Renal pelvis (tissue), 4 donors: ENCODE results near the gene CTNNBIP1. TPM values are rescaled to one million over a fixed set of nuclear protein-coding genes. Genes with fewer than 3 reads are reported as not detected.

Experiments used
- DNase-seq: peaks from one replicate; pipeline ENCODE4 v3.0.0-alpha.2; 2013
- polyA plus RNA-seq, 3 donors: library from polyadenylated mRNA; unstranded; fragments of 120-200 nt; gene quantifications; one replicate each; pipeline ENCODE4 v1.2.1, GENCODE V29; 2013; ENCODE audit not compliant: insufficient read length in 3 of 3

The CTNNBIP1 gene
- polyA plus RNA-seq, 3 donors = 29.0 to 37.8 (median 33.4) TPM

- no peak for DNase-seq
These were observed 69.9 kb downstream of the CTNNBIP1 start for GRCh38 chr1:9840176-9840575.

DNA sequence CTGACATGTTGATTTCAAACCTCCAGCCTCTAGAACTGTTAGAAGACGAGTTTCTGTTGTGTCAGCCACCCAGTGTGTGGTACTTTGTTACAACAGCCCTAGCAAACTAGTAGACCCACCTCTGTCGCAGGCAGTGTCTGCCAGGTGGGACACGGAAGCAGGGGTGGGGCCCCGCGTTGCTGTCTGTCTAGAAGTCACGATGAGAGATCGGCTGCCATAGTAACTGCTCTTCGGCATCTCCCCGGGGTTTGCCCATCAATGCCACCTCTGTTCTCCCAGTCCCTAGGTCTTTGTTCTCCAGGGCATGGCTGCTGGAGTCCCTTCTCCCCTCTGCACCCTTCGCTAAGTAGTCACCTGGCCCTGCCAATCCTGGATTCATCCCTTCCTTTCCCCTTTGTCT is 71.1 kb downstream of the CTNNBIP1 start:
- no peak for DNase-seq

DNA sequence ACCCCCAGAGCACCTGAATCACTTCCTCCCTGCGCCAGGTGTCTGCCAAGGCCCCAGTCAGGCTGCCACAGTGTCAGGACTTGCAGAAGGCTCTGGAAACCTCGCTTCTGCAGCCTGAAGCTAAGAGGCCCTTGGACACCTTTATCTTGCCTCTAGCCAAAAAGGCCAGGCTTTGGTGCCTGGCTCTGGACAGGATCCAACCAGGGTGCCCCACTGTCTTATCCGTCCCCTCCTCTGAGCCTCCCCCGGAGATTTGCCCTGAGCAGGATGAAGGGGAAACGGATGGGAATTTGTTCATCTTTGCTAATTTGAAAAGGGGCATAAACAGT is 73.5 kb downstream of the CTNNBIP1 start:
- no peak for DNase-seq

- DNase-seq = peak; percentile 79
These were observed 74.1 kb downstream of the CTNNBIP1 start for GRCh38 chr1:9835758-9836631.

GRCh38 chr1:9835404-9835757 is 74.7 kb downstream of the CTNNBIP1 start:
- no peak for DNase-seq

DNA sequence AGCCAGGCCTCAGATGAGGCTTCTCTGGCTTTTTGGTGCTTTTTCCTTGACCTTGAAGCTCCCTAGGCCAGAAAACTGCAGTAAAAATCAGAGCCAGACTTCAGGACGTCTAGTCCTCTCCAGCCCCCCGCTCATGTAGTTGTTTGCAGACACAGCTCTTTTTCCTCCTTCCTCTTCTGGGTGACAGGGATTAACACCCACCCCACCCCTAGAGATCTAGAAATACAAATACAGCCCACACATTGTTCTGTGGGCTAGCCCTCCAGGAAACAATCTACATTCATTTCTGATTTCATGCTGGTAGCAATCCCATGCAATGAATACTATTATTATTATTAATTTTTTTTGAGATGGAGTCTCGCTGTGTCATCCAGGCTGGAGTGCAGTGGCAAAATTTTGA is 76.4 kb downstream of the CTNNBIP1 start:
- no peak for DNase-seq

DNA sequence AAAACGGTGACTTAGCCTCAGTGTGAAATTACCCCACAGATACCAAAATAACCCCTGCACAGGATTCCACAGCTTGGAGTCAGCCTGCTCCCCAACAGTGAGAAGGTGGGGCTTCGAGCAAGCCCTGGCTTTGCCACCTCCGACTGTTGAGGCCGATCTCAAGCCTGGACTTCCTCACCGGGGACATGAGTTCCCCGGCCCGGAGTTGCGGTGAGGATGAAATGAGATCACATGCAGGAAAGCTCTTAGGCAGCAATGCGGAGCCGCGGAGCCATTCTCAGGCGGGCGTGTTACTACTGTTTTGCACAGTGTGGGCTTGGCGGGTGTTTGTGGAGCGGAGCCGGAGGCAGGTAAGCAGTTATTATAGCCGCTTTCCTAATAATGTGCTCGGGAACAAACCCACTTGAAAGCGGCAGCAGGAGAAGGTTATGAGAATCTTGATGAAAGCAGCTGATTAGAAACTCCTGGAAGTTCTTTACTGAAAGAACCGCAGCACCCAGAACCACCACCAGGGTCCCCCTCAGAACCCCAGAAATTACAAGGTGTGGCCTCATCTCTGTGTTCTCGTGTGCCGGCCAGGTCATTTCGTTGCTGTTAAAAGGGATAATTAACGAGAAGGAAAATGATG is 82.4 kb downstream of the CTNNBIP1 start:
- DNase-seq = no peak

- no peak for DNase-seq
These were observed 83.5 kb downstream of the CTNNBIP1 start for GRCh38 chr1:9826616-9827015.

DNA sequence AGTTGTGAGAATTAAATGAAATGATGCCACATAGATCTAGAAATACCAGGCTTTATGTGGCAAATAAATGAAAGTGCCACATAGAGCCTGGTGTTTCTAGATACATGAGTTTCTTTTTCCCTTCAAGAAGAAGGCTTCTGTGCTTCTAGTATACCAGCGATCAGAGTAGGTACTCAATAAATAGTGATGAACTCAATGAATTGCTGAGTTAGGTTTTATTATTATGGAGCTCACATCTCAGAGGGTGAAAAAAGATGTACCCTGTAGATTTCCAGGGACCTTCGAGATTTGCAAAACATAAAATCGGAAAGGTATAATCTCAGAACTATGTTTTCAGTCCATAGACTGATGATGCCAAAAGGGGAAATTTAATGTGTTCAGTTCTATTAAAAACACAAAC is 84.0 kb downstream of the CTNNBIP1 start:
- DNase-seq = no peak

DNA sequence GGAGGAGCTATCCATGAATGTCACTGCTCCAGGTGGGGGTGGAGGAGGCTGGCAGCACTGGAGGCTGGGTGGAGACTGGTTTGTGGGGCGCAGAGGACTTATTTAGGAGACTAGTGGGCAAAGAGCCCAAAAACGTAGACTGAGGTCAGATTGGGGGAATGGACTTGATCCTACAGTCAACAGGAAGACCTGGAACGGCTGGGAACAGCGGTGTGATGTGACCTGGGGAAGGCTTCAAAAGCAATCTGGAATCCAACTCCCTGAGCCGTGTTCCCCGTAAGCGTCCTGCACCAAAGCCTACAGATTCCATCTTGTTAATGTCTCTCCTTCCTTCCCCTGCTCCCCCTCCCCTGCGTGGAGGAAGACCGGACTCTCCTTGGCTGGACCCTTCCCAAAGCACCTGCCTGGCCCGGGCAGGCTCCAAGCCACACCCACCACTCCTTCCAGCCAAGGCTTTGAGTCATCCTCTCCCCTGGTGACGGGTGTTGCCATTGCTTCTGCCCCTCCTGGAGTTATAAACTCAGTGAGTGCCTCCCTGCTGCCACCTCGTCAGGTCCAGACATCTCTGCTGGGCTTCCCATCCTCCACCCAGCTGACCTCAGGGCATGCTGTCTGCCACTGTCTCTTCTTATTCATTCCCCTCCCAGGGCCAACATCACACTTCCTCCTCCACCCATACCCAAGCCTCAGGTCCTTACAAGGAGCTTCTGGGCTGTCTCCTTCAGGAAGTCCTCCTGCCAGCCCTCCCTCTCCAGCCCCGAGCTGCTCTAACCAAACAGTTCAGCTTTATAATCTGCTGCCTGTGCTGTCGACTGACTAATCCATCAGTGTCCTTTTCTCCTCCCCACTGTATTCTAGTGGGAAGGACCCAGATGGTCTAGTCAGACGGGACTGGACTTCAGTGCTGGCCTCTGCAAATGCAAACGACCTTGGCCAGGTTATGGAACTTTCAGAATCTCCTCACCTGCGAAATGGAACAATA is 84.7 kb downstream of the CTNNBIP1 start:
- DNase-seq = no peak

DNA sequence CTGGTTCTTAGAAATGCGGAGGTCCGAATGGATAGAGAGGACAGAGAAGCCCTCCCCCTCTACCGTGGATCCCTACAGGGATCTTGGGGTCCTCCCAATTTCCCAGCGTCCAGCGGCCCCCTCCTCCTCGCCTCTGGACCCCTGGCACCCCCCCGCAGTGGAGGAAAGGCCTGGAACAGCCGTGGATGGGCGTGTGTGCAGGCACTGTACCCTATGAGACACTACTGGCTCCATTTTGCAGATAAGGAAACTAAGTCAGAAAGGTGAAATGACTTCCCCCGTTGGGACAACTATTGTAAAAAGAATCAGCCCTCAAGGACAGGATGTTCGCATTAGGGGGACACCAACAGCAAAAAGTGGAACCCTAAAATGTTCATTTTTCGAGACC is 85.4 kb downstream of the CTNNBIP1 start:
- DNase-seq = no peak

DNA sequence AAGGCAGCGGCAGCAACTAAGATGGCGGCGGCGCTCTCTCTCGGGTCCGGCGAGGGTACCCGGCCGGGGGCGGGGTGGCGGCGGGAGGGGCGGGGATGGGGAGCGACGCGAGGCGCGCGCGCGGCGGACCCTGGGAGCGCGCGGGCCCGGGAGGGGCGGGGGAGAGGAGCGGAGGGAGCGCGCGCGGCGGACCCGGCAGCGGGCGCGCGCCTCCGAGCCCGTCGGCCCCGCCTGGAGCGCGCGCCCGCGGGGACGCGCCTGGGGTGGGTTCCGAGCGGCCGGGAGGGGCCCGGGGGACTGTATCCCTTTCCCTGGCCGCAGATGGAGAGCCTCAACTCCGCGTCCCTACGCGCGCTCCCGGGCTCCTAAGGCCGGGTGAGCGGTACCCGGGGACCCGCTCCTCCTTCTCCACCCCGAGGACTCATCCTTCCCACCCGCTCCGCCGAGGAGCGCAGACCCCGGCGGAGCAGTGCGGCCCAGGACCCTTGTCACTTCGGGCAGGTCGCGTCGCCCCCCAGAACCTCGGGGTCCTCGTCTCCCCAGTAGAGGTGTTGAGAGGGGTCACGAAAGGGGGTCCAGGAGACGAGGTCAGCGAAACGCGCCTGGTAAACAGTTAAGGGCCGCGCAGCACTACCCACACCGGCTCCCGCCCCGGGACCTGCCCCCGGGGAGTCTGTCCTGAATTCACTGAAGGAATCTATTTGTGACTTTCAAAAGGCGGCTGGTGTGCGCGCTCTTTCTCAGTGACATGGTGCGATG is 85.9 kb downstream of the CTNNBIP1 start, which contains the start of gene CLSTN1:
TSS of gene CLSTN1 (minus strand) at position 23 of the 759 bp plus-strand sequence. CDS start 232 bp downstream, outside the sequence.
- DNase-seq = peak; percentile 88

DNA sequence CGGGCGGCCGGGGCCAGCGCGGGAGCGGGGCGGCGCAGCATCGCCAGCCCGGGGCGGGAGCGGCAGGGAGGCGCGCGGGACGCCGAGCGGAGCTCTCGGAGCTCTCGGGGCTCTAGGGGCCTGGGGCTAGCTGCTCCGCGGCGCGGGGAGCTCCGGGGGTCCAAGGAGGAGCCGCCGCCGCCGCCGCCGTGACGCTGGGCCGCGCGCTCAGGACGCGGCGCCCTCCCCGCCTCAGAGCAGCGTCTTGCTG is 86.5 kb downstream of the CTNNBIP1 start:
- DNase-seq = no peak

DNA sequence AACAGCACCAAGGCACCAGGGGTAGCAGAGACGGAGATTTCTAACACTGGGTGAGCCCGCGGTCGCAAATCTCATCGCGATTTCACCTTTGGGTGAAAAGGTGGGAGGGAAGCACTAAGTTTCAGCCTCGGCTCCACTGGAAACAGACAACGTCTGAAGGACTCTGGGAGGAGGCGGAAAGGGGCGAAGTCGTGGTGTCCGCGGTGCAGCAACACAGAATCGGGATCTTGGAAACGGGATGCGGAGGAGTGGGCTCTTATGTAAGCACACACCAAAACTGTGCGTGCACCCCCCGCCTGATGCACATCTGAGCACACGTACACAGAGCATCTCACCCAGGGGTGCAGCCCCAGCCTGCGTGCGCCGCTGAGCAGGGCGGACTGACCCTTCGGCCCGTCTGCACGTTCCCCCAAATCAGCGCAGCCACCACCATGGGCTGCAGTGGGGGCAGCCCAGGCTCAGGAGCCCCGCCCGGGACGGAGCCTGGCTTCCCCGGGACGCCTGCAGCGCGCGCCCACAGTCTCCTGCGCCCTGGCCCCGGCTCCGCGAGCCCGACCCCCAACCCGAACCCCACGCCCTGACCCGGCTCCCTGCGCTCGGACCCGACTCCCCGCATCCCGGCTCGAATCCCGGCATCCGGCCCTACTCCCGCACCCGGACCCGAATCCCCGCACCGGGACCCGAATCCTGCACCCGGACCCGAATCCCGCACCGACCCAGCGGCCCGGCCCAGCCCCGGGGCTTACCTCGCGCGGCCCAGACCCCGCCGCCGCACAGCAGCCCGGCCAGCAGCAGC is 87.0 kb downstream of the CTNNBIP1 start:
- no peak for DNase-seq

DNA sequence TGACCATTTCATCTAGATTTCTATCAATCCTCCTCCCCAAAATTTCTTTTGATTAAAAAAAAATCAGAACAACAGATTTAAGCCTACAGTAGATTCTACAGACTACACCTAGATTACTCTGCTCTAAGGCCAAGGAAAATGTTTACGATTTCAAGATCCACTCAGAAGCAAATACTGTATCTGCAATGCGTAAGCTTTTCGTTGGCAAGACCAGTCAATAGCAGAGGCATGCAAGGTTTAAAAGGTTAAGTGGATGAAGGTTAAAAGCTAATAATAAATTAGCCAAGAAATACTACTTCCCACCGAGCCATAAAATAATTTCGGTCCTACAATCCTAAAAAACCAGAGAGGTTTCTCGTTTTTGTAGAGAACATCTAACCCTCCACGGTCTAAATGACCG is 87.6 kb downstream of the CTNNBIP1 start:
- DNase-seq = no peak

DNA sequence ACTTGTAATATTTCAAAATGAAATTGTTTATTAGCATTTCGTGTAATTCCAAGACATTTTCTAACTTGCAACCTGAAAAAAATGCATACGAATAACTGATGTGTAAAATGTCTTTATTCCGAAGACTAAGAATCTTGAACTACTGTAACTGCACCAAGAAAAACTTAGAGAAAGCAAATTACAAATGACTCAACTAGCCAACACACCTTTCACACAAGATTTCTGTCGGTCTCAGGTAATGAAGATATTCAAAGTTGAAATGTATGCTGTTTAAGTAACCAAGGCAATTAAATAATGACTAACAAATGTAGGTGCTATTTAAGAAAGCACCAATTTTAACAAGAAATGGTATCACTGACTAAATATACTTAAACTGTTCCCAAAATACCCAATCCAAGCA is 88.4 kb downstream of the CTNNBIP1 start:
- DNase-seq = no peak

- no peak for DNase-seq
These were observed 89.5 kb downstream of the CTNNBIP1 start for GRCh38 chr1:9820521-9820920.

GRCh38 chr1:9817734-9818133 is 92.3 kb downstream of the CTNNBIP1 start:
- no peak for DNase-seq

- DNase-seq = no peak
These were observed 93.9 kb downstream of the CTNNBIP1 start for GRCh38 chr1:9816199-9816598.

- DNase-seq = no peak
These were observed 94.9 kb downstream of the CTNNBIP1 start for GRCh38 chr1:9815150-9815549.

- DNase-seq = no peak
These were observed 95.5 kb downstream of the CTNNBIP1 start for GRCh38 chr1:9814619-9815018.
